ENCODE results near the gene VAPA. TPM values are rescaled to one million over a fixed set of nuclear protein-coding genes. Genes with fewer than 3 reads are reported as not detected.
A peak's percentile ranks its signal among the peaks of the same experiment; 100 is the strongest.

The VAPA gene
- total RNA-seq, 1 donor, result 288 TPM

DNA sequence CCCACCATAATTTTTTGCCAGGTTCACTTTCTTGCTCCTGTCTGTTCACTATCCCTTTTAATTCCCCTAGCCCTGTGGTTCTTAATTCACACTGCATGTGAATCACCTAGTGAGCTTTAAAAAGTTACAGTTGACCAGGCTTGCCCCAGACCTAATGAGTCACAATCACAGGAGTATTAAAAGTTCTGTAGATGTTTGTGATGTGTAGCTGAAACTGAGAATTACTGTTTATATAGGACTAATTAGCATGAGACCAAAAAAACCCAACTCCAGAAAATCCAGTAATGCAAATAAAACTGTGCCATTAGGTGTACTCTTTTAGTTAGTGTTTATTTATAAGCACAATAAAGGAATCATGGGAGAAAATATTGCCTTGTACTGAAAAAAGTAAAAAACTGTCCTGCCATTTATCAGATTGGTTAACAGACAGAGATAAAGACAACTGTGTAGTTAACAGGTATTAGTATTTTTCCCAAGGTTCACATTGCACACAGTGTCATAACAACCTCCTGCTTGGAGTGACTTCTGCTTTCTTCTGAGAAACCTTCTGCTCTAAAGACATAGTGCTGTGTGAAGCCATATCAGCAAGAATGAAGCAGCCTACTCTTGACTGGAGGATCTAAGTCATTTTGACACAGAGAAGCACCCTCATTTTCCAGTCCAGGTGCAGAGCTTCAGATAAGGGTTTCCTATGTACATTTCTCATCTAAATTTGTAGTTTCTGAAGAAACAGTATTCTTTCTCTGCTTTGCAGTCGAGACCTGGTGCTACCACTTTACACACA lies 39.0 kb downstream of the VAPA start:
- H3K4me3 ChIP-seq (ENCODE audit: low read depth, low read length), result no peak overlapping the region
- no peak for DNase-seq (ENCODE audit: low read depth)
- TF ChIP-seq CTCF (IDR thresholded peaks at IDR 0.05; ENCODE audit: insufficient read depth, low read depth, low read length), result no peak

DNA sequence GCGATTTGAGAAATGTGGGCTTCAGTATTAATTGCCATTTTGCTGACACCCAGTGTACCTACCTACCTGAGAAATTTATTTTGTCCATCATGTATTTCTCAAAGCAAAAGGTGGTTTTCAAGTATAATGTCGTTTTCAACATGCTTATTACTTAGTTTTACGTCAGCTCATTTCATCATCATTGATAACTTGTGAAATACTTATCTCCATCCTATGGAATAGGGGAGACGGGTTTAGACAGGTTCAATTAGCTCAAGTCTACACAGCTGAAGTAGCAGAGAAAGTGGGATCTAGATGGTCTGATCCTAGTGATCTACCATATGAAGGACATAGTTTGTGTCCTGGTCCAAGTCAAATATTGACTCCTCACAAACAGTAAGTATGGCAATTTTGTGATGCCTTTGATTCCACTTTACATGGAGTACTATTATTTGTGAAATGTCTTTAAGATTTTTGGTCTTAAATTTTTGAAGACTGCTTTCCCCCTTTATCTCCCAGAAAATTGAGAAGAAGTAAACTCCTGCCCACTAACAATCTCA lies 45.1 kb downstream of the VAPA start:
- H3K4me3 ChIP-seq (ENCODE audit: low read depth, low read length), result no peak overlapping the region
- TF ChIP-seq CTCF (IDR thresholded peaks at IDR 0.05; ENCODE audit: insufficient read depth, low read depth, low read length), result no peak
- no peak for DNase-seq (ENCODE audit: low read depth)

- no peak for DNase-seq (ENCODE audit: low read depth)
- H3K4me3 ChIP-seq (ENCODE audit: low read depth, low read length), result no peak overlapping the region
- no peak for TF ChIP-seq CTCF (IDR thresholded peaks at IDR 0.05; ENCODE audit: insufficient read depth, low read depth, low read length)
Observed at GRCh38 chr18:9959564-9959963, 45.7 kb downstream of the VAPA start.

- H3K4me3 ChIP-seq (ENCODE audit: low read depth, low read length), result no peak overlapping the region
- no peak for DNase-seq (ENCODE audit: low read depth)
- TF ChIP-seq CTCF (IDR thresholded peaks at IDR 0.05; ENCODE audit: insufficient read depth, low read depth, low read length), result no peak
Observed at GRCh38 chr18:9960258-9960904, 46.6 kb downstream of the VAPA start.

DNA sequence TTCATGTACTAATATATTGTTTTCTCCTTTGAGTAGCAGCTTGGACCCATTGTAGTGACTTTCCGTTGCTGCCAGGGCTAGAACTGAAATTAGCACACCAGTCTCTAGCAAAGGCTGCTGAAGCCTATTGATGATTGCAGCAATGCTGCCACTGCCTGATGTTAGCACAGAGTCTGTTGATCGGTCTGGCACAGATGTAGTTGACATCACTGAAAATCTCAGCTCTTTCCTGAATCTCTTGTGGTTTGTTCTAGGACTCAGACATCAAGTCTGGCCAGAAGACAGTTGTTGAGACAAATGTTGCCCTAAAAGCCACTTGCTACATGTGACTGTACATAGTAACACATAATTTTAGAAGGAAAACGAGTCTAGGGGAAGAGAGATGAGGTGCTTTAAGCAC lies 47.2 kb downstream of the VAPA start:
- TF ChIP-seq CTCF (IDR thresholded peaks at IDR 0.05; ENCODE audit: insufficient read depth, low read depth, low read length), result no peak
- H3K4me3 ChIP-seq (ENCODE audit: low read depth, low read length), result no peak overlapping the region
- peak; percentile 49 for DNase-seq (ENCODE audit: low read depth)

DNA sequence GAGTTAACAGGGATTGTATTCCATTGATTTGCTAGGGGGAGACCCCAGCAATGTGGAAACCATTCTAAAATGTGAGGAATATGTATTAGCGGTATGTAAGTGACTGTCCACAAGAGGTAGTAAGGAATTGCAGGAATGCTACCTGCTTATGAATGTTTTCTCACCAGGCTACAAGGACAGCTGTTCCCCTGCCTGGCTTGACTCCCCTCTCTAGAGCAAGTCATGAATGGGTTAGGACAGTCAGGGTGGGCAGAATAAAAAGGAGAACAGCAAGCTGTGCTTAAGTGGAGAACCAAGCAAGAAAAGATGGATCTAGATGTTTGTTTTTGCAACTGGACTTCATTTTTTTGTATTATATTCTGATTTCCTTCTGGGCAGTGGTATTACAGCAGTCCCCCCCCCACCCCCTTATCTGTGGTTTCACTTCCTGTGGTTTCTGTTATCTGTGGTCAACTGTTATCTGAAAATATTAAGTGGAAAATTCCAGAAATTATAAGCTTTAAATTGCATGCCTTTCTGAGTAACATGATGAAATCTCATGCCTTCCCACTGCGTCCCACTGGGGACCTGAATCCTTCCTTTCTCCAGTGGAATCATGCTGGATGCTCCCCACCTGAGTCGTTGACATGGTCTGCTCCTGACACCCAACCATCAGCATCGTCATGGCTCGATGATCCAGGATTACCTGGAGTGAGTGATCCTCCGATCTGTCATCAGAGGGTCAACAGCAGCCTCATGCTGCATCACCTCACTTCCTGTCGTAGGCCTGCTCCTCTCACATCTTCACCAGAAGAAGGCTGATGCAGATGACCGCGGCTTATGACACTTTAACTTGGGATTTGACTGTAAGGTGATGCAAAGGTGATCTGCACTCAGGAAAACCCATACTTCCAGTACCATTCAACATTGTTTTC lies 52.2 kb downstream of the VAPA start:
- DNase-seq (ENCODE audit: low read depth), result peak; percentile 89
- no peak for TF ChIP-seq CTCF (IDR thresholded peaks at IDR 0.05; ENCODE audit: insufficient read depth, low read depth, low read length)

More for the DNA sequence above, 52.2 kb downstream of the VAPA start:
- H3K4me3 ChIP-seq (ENCODE audit: low read depth, low read length), result no peak overlapping the region
